ENCODE measurements around the gene NAALADL2. TPM values are rescaled to one million over a fixed set of nuclear protein-coding genes. Genes with fewer than 3 reads are reported as not detected.

NAALADL2 gene
- total and polyA plus RNA-seq, 2 of the 8 experiments (the other 6 are each of a cell fraction or from before 2014, with no cell fraction given): 0.12 to 0.22 TPM

GRCh38 chr3:175105066-175105465 lies 245.9 kb downstream of the NAALADL2 start:
- H3K36me3 ChIP-seq (ENCODE audit: control insufficient read depth in 2 of 4, insufficient read depth in 4 of 4, low read length in 3 of 4): no peaks in the 10 kb centered on the region
- FAIRE-seq: no peak
- no peaks in the 10 kb centered on the region for H3K79me1 ChIP-seq (ENCODE audit: low read depth, low read length)
- H3K4me2 ChIP-seq (ENCODE audit: insufficient read depth in 1 of 2, low read depth in 2 of 2, low read length in 2 of 2): no peak overlapping the region
- H3K4me1 ChIP-seq (replicated peaks in 1 of 4; ENCODE audit: control insufficient read depth in 3 of 4, insufficient read depth in 4 of 4, low read length in 3 of 4): no peaks in the 10 kb centered on the region
- H3K9ac ChIP-seq (replicated peaks in 1 of 4; ENCODE audit: extremely low read depth in 1 of 4, low read depth in 3 of 4, low read length in 3 of 4): no peak overlapping the region
- H3K4ac ChIP-seq (replicated peaks; ENCODE audit: insufficient read length, low read depth, low read length): no peak overlapping the region
- ChIA-PET CTCF (ENCODE audit: partially characterized antibody) (no interaction called here), POLR2A (ENCODE audit: partially characterized antibody) (no interaction called here)
- TF ChIP-seq SP2 (IDR thresholded peaks at IDR 0.05; ENCODE audit: low read length) (no peak), BACH1 (IDR thresholded peaks at IDR 0.05; ENCODE audit: low read length) (no peak), MAX (IDR thresholded peaks at IDR 0.05) (no peak), CBX8 (IDR thresholded peaks at IDR 0.05; ENCODE audit: borderline replicate concordance, low read depth, low read length) (no peak)
- no peaks in the 10 kb centered on the region for H3K27me3 ChIP-seq (replicated peaks in 1 of 4; ENCODE audit: control insufficient read depth in 3 of 4, extremely low read depth in 1 of 4, insufficient read depth in 3 of 4, low read length in 3 of 4)
- no peaks in the 10 kb centered on the region for H3K23me2 ChIP-seq (ENCODE audit: low read depth, low read length)
- no peak overlapping the region for H3K23ac ChIP-seq (ENCODE audit: insufficient read length)
- no peak for DNase-seq (ENCODE audit: low read depth in 1 of 2, low spot score in 2 of 2)
- no peak overlapping the region for H4K8ac ChIP-seq (ENCODE audit: extremely low read depth, insufficient read depth, low read length)
- no peak overlapping the region for H4K91ac ChIP-seq (replicated peaks; ENCODE audit: insufficient read length, low read length)
- no peak overlapping the region for H2BK20ac ChIP-seq (ENCODE audit: low read length)
- no peak overlapping the region for H2AK5ac ChIP-seq (ENCODE audit: low read depth, low read length)
- H2BK12ac ChIP-seq (ENCODE audit: low read depth, low read length): no peak overlapping the region
- no peaks in the 10 kb centered on the region for H3K9me3 ChIP-seq (ENCODE audit: insufficient read depth in 2 of 2, low read depth in 1 of 2, low read length in 1 of 2)
- no peak overlapping the region for H4K5ac ChIP-seq (ENCODE audit: insufficient read length, low read depth, low read length)
- no peak overlapping the region for H2BK15ac ChIP-seq (ENCODE audit: low read length)
- no peak overlapping the region; the same call in 1 of the 2 replicates for H2AFZ ChIP-seq (ENCODE audit: low read length)
- no peak overlapping the region for H2BK120ac ChIP-seq (replicated peaks; ENCODE audit: low read depth, low read length)
- H4K20me1 ChIP-seq (replicated peaks in 1 of 2; ENCODE audit: control insufficient read depth in 1 of 2, insufficient read depth in 2 of 2, low read length in 2 of 2): no peaks in the 10 kb centered on the region
- H2BK5ac ChIP-seq (ENCODE audit: low read depth, low read length): no peak overlapping the region
- no peak overlapping the region for H3K18ac ChIP-seq (ENCODE audit: extremely low read depth, low read length)
- H3K27ac ChIP-seq (ENCODE audit: low read depth, low read length): no peak overlapping the region
- no peaks in the 10 kb centered on the region for H3K79me2 ChIP-seq (ENCODE audit: control insufficient read depth in 1 of 2, insufficient read depth in 2 of 2, low read length in 2 of 2)
- no peak overlapping the region for H3K4me3 ChIP-seq (ENCODE audit: extremely low read depth in 1 of 4, insufficient read depth in 2 of 4, low read depth in 3 of 4, low read length in 4 of 4)
- no peak overlapping the region for H3K56ac ChIP-seq (replicated peaks; ENCODE audit: insufficient read length, low read depth, low read length)
- H3K14ac ChIP-seq (ENCODE audit: insufficient read length): no peak overlapping the region
